HG02840 (cell line): Measurements from ENCODE around the gene AFTPH.

Source experiments
- ATAC-seq: cut with Tn5 transposase; IDR thresholded peaks from one replicate; pipeline ENCODE4 v1.9.1; 2021; ENCODE audit warnings: mild to moderate bottlenecking, moderate library complexity, moderate number of reproducible peaks; ENCODE audit not compliant: unreplicated experiment, low FRiP score

Gene AFTPH

GRCh38 chr2:64626963-64627760 is 103.0 kb downstream of the AFTPH start:
- ATAC-seq = no peak

DNA sequence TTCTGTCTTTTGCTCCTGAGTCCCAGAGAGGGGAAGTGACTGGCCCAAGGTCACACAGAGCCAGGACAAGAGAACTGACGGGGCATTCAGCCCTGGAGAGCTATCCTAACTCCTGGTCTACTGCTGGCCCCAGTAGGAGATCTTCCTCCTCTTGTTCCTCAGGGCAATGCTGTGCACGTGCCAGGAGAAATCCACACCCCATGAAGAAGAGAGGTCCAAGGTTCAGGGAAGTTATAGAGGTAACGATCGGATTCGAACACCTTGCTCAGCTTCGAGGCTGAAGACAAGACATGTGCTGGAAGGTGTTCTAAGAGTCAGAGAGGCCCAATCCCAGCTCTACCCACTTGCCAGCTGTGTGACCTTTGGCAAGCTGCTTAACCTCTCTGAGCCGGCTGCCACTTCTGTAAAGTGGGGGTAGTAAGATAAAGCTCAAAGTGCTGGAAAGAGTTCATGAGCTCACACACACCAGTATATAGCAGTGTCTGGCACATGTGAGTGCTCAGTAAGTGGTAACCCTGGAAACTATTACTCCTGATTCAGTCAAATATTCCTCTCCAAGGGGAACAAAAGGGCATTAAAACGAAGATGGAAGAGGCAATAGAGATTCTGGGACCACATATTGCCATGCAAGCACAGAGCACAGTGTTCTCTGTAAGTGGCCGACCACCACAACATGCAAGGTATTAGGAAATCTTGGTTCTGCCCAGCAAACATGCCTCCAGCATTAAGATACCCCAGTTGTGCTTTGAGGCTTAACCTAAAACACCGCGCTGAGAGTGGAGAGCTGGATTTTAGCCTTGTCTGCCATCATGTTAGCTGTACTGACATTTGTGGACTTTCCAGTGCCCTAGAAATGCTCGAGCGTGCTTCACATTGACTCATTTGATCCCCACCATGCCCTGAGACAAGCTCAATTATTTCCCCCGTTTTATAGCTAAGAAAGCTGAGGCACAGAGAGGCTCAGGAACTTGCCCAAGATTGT is 104.0 kb downstream of the AFTPH start:
- no peak for ATAC-seq

GRCh38 chr2:64629329-64629781 is 105.2 kb downstream of the AFTPH start:
- no peak for ATAC-seq

- no peak for ATAC-seq
Observed at GRCh38 chr2:64629875-64630274, 105.7 kb downstream of the AFTPH start.

DNA sequence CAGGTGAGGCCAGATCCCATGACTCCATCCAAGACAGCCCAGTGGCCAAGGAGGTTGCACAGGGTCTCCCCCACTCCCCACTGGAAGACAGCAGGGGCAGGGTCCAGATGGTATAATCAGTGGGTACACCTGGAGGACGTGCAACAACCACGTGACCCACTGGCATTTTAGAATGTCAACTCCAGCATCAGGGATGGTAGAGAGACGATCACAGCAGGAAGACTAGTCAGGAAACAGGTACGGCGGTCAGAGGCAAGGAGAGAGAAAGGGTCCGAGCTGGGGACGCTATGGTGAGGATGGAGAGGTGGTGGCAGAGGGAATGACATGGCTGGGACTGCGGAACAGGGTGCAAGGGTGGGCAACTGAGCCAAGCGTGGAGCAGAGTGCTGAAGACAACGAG is 106.6 kb downstream of the AFTPH start:
- ATAC-seq = no peak

- ATAC-seq = no peak
Observed at GRCh38 chr2:64631771-64632170, 107.6 kb downstream of the AFTPH start.

- ATAC-seq = no peak
Observed at GRCh38 chr2:64632835-64633819, 109.0 kb downstream of the AFTPH start.

DNA sequence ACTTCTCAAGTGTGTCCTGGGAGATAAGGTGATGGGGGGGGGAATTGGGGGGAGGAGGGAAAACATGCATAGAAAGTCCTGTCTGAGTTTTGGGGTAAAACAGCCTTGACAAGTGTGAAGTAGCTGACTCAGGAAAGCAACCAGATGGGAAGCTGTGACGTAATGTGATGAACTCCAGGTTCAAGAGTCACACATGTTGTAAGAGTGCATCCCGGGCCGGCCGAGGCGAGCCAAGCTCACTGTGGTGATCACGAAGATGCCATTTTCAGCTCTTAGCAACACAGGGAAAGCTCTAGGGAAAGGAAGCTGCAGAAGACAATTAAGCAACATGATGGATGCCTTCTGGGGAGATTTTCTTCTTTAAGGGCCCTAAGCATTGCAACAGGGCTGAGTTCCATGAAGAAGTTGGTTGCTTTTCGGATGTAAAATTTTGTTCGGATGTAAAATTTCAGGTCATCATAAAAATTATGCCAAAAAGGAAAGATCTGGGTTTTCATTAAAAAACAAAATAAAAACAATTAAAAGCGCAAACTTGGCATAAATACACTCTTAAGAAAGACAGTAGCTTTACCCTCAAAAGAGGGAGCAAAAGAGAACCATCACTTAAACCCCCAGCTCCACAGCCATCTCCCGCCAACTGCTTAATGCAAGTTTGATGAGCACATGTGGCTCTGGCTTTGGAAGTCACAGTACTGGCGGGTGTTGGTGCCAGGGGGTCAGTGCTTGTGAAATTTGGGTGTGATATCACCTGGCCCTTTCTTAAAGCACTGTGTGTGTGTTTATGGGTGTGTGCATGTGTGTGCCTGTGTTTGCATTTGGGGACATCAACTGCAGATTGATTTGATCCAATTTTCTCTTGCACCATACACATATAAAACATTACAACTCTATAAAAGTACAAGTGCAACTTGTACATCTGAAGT is 110.5 kb downstream of the AFTPH start:
- no peak for ATAC-seq

DNA sequence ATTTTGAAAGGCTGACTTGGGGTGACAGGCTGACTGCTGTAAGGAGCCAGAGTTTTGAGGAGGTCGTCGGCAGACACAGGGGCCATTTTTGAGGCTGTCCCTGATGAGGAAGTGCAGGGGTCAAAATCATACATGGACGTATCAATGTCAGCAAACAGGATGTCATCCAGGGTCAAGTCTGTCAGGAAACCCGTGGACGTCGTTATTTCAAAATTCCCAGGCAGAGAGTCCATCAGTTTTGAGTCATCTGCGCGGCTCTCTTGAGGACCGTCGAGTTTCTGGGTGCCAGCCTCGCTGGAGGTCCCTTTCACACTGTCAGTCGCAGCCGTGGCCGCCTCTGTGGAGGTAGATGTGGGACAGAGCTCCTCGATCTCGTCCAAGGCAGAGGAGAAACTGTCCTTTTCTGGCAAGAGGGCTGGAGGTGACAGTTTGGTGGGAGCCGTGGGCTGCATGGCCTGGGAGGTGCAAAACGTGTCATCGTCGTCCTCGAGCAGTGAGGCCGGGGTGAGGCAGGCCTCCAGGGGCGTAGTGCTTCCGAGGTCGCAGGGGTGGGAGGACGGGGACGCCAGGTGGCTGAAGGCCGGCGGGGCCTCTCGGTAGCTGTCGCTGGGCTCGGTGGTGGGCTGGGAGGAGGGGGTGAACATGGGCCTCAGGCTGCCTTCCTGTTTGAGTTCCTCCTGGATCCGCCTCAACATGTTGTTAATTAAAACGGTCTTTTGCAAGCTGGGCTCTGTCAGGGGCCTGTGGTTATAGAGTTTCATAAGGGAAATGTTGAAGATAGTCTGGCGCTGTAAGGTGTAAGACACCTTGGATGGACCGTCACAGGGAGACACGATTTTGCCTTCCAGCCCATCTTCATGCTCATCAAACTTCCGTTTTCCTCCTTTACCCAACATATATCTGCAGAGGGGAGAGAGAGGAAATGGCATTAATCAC is 112.1 kb downstream of the AFTPH start:
- ATAC-seq = peak; percentile 51

GRCh38 chr2:64637000-64637635 is 113.0 kb downstream of the AFTPH start:
- peak; percentile 39 for ATAC-seq

- ATAC-seq = no peak
Observed at GRCh38 chr2:64637931-64638330, 113.8 kb downstream of the AFTPH start.

DNA sequence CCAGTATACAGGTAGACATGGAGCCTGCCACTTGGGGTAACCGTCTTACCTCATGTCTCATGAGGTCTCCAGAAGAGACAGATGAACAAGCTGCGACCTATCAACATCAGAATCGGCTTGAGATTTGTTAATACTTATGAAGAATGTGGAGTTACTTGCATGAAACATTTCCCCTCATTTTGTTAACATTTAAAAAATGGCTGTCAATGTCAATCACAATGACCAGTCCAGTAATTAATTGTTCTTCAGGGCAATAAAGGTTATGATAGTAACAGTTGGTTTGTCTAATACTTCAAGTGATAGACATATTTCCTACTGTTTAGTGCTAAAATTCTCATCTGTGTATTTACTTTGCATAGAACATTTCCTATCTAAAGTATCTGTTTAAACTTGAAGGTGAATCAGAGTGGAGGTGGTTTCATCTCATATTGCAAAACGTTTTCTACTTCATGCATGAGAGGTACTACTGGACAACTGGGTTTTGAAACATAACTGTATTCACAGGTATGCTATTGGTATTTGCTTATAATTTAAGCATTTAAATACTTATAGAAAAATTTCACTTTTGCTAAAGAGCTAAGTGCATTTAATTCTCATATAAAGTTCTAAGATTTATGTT is 114.5 kb downstream of the AFTPH start:
- no peak for ATAC-seq

DNA sequence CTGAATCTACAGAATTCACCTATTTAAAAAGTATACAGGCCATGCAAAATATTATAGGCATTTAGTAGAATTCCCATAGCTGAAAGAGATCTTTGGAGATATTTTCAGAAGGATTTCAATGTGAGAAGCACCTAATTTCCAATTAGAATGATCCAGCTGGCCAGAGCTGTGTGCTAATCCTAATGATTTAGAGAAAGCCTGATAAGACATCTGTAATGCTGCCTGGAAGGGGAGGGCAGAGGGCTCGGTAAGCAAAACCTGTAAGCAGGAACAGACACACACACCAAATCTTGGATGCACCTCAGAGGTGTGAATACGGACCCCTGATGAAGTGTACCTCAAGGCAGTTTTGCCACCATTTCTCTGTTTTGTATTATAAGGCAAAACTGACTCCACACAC is 115.6 kb downstream of the AFTPH start:
- no peak for ATAC-seq

DNA sequence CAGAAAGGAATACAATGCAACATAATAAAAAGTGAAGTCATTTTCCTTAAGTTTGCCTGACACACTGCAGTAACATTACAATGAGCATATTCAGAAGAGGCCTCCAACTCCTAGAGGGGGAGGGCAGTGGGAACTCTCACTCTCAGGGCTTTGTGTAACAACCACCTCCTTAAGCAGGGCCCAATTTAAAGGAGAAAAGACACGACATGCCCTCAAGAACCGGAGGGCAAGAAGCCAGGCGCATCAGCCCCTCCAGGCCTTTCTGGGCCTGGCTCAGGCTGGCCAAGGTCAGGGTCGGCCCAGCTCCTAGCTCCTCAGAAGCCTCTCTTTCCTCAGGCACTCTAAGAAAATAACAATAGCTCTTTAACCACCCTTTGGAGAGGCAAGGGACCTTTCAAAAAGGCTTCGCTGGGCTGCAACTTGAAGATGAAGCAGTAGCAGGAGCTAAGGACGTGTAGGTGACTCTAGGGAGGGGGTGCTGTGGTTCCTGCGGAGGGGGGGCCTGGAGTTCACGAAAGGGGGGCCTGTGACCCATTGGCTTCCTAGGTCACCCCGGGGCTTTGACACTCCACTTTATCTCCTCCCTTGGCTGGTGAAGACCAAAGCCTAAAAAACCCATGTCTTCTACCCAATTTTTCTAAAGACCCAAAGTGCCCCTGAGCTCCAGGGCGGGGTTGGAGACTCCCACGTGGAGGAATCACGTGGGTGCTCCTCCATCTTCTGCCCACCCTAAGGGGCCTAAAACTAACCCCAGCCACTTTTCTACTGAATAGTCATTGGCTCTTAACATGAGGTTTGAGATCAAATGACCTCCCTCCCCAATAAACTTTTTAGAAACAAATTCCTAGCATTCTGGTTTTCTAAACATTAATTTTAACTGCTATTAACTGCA is 116.3 kb downstream of the AFTPH start:
- ATAC-seq = no peak

DNA sequence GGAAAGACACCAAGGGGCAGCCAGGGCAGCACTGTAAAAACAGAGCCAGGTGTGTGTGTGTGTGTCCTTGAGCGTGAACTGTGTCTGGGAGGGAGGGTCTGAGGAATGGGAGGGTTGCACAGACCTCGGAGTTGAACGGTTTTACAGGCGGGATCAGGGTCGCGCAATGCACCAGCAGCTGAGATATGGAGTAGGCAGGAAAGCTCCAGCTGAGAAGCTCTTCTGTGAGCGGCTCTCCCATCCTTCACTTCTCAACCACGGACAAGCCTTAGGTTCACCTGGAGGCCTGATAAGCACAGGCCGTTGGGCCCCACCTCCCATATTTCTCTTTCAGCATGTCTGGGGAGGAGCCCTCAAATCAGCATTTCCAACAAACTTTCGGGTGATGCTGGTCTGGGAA is 117.5 kb downstream of the AFTPH start:
- no peak for ATAC-seq
